Measurements from ENCODE around the gene INCA1. TPM values are rescaled to one million over a fixed set of nuclear protein-coding genes. Genes with fewer than 3 reads are reported as not detected.

The INCA1 gene
- total RNA-seq, 1 donor from 2014 or later, result 1.7 TPM

- Histone ChIP-seq H3K9me3 (no peaks in the 10 kb centered on the region), H3K4me3 (no peak overlapping the region), H3K27ac (peak overlapping the region; percentile 95), H3K27me3 (no peaks in the 10 kb centered on the region), H3K36me3 (peaks cover 0 to 35% of the 10 kb centered on the region in 2 donors), H3K4me1 (peaks cover 52% of the 10 kb centered on the region)
- TF ChIP-seq, protein P1, sequence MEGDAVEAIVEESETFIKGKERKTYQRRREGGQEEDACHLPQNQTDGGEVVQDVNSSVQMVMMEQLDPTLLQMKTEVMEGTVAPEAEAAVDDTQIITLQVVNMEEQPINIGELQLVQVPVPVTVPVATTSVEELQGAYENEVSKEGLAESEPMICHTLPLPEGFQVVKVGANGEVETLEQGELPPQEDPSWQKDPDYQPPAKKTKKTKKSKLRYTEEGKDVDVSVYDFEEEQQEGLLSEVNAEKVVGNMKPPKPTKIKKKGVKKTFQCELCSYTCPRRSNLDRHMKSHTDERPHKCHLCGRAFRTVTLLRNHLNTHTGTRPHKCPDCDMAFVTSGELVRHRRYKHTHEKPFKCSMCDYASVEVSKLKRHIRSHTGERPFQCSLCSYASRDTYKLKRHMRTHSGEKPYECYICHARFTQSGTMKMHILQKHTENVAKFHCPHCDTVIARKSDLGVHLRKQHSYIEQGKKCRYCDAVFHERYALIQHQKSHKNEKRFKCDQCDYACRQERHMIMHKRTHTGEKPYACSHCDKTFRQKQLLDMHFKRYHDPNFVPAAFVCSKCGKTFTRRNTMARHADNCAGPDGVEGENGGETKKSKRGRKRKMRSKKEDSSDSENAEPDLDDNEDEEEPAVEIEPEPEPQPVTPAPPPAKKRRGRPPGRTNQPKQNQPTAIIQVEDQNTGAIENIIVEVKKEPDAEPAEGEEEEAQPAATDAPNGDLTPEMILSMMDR (IDR thresholded peaks at IDR 0.05), result no peak
- TF ChIP-seq POLR2AphosphoS5 (IDR thresholded peaks at IDR 0.05; ENCODE audit: insufficient read depth in 1 of 2, low read depth in 1 of 2), result no peak
- no peak for TF ChIP-seq POLR2A (IDR thresholded peaks at IDR 0.05)
- intact Hi-C loops (cut with DNase I), result no loop called here
- DNase-seq (ENCODE audit: extremely low spot score in 2 of 2), result no peak
Measured at GRCh38 chr17:4944163-4944553, 53.2 kb downstream of the INCA1 start.

- Histone ChIP-seq H3K4me1 (peaks cover 65% of the 10 kb centered on the region), H3K27ac (no peak overlapping the region), H3K9me3 (no peaks in the 10 kb centered on the region), H3K36me3 (peaks cover 0 to 39% of the 10 kb centered on the region in 2 donors), H3K27me3 (no peaks in the 10 kb centered on the region), H3K4me3 (no peak overlapping the region)
- no peak for DNase-seq (ENCODE audit: extremely low spot score in 2 of 2)
- TF ChIP-seq, protein P1 (IDR thresholded peaks at IDR 0.05), result no peak
- no peak for TF ChIP-seq POLR2A (IDR thresholded peaks at IDR 0.05)
- no peak for TF ChIP-seq POLR2AphosphoS5 (IDR thresholded peaks at IDR 0.05; ENCODE audit: insufficient read depth in 1 of 2, low read depth in 1 of 2)
- intact Hi-C loops (cut with DNase I), result no loop called here
Measured at GRCh38 chr17:4942760-4943508, 54.4 kb downstream of the INCA1 start.

DNA sequence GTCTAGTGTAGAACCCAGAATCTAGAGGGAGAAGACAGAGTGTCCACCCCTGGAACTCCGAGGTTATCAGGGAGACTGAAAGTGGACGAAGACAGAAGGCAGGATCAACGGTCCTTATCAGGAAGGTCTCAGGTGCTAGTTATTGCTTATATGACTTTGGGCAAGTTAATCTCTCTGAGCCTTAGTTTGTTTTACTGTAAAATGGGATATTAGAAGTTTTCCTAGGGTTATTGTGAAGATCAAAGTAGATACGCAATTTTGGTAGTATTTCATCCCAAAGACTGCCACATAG is 56.1 kb downstream of the INCA1 start:
- H3K4me1 ChIP-seq, result peaks cover 56% of the 10 kb centered on the region

GRCh38 chr17:4940555-4941318 is 56.6 kb downstream of the INCA1 start:
- H3K4me1 ChIP-seq, result peaks cover 51% of the 10 kb centered on the region
- peak overlapping the region; percentile 76 to 88 for H3K4me3 ChIP-seq
- no peaks in the 10 kb centered on the region for H3K9me3 ChIP-seq
- H3K27me3 ChIP-seq, result no peaks in the 10 kb centered on the region
- no peak for DNase-seq (ENCODE audit: extremely low spot score in 2 of 2)
- intact Hi-C loops (cut with DNase I), result no loop called here
- TF ChIP-seq POLR2A (IDR thresholded peaks at IDR 0.05) (no peak), POLR2AphosphoS5 (IDR thresholded peaks at IDR 0.05; ENCODE audit: insufficient read depth in 1 of 2, low read depth in 1 of 2) (peak in 1 of 2 donors; percentile 3)
- peak overlapping the region; percentile 88 for H3K27ac ChIP-seq
- peaks cover 0 to 45% of the 10 kb centered on the region in 2 donors for H3K36me3 ChIP-seq

More for the DNA sequence above, 56.1 kb downstream of the INCA1 start:
- H3K36me3 ChIP-seq, result peaks cover 0 to 50% of the 10 kb centered on the region in 2 donors
- no peaks in the 10 kb centered on the region for H3K27me3 ChIP-seq
- TF ChIP-seq, protein P1 (IDR thresholded peaks at IDR 0.05), result no peak
- TF ChIP-seq POLR2A (IDR thresholded peaks at IDR 0.05) (no peak), POLR2AphosphoS5 (IDR thresholded peaks at IDR 0.05; ENCODE audit: insufficient read depth in 1 of 2, low read depth in 1 of 2) (no peak)
- no peak for DNase-seq (ENCODE audit: extremely low spot score in 2 of 2)
- H3K27ac ChIP-seq, result peak overlapping the region; percentile 88
- no peaks in the 10 kb centered on the region for H3K9me3 ChIP-seq
- intact Hi-C loops (cut with DNase I), result no loop called here
- peak overlapping the region; percentile 76 to 88 for H3K4me3 ChIP-seq

DNA sequence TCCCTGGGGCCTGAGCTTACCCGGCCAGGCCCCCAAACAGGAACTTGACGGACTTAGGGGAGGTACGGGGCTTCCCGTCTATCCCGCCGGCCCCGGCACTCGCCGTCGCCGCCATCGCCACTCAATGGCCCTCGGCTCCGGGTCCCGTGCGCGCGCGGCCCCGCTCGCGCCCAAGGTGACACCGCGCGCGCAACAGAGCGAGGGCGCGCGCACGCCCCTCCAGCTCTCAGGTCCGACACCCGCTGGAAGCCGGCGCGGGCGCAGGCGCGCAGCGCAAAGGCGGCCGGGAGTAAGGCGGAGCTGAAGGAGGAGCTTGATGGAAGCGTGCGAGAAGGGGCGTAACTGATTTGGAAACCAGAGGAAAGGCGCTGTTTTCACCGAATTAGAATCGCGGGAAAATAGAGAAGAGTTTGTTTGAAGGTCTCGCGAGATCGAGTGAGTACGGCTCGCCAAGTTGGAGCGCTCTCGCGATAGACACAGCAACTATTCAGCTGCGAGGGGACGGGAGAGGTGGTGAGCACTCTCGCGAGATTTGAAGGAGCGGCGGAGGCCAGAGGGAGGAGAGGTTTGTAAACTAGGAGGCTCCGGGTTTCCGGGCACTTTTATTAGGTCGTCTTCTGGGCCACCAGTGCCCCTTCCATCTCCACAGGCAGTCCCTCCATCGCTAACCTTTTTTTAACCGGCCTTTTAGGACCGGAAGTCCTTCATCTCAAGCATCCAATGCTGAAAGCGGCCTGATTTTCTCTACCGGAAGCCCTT is 57.3 kb downstream of the INCA1 start, which contains the start of the genes RNF167 and SLC25A11:
TSS of gene RNF167 (plus strand) at position 473 of the 759 bp plus-strand sequence. CDS start 642 bp downstream, outside the sequence.
TSS of gene SLC25A11 (minus strand) at position 251 of the 759 bp plus-strand sequence. CDS start at position 115, 136 bp downstream.
- H3K36me3 ChIP-seq, result peaks cover 0 to 39% of the 10 kb centered on the region in 2 donors
- H3K27ac ChIP-seq, result peak within 1 kb of the TSS; percentile 88
- H3K4me1 ChIP-seq, result peaks cover 43% of the 10 kb centered on the region
- H3K4me3 ChIP-seq, result peak within 1 kb of the TSS; percentile 76 to 88
- TF ChIP-seq, protein P1 (IDR thresholded peaks at IDR 0.05), result no peak
- TF ChIP-seq POLR2AphosphoS5 (IDR thresholded peaks at IDR 0.05; ENCODE audit: insufficient read depth in 1 of 2, low read depth in 1 of 2) (peak; percentile 79 to 90), POLR2A (IDR thresholded peaks at IDR 0.05) (peak in 1 of 2 donors; percentile 62)
- intact Hi-C loops (cut with DNase I), result no loop called here
- H3K27me3 ChIP-seq, result no peaks in the 10 kb centered on the region
- no peaks in the 10 kb centered on the region for H3K9me3 ChIP-seq
- peak in 1 of 2 donors; percentile 99 for DNase-seq (ENCODE audit: extremely low spot score in 2 of 2)
